Right lobe of liver (tissue), 4 donors: Measurements from ENCODE around the gene EDC3.

ENCODE experiments used
- CTCF ChIP-seq, 4 donors: fragments of 200-600 bp in 3 of 4; fragments of 450-650 bp in 1 of 4; IDR thresholded peaks; one replicate each; pipeline versions ENCODE4 v1.5.1 to v1.8.0; 2016 to 2022; ENCODE audit warnings: antibody characterized with exemption in 4 of 4, mild to moderate bottlenecking in 2 of 4
- POLR2A ChIP-seq: fragments of 450-650 bp; IDR thresholded peaks from one replicate; pipeline ENCODE4 v1.6.1; 2017; ENCODE audit warnings: antibody characterized with exemption, mild to moderate bottlenecking
- donor health status: DM: no; HTN: no; CAD: no.
- donor health status: DM: no; HTN: no; CAD: no.
- donor health status: DM: no; HTN: yes; CAD: no.

GRCh38 chr15:74611341-74611740, 84.5 kb downstream of the EDC3 start:
- TF ChIP-seq CTCF (IDR thresholded peaks at IDR 0.05) (no peak), POLR2A (no peak)
